Iris pigment epithelial cell (primary cell): ENCODE measurements around the gene DIAPH2.

Source experiments
- DNase-seq: peaks from one replicate; pipeline ENCODE4 v3.0.0-alpha.2; 2011; ENCODE audit warnings: low read depth

DIAPH2 gene

GRCh38 chrX:97306771-97307470, 622.3 kb downstream of the DIAPH2 start:
- DNase-seq = no peak

GRCh38 chrX:97308171-97308570, 623.5 kb downstream of the DIAPH2 start:
- peak; percentile 29 for DNase-seq

GRCh38 chrX:97309487-97310116, 625.0 kb downstream of the DIAPH2 start:
- no peak for DNase-seq

- DNase-seq = peak; percentile 30
Measured at GRCh38 chrX:97310373-97310772, 625.7 kb downstream of the DIAPH2 start.

GRCh38 chrX:97311066-97311778, 626.6 kb downstream of the DIAPH2 start:
- no peak for DNase-seq

- no peak for DNase-seq
Measured at GRCh38 chrX:97314345-97314744, 629.7 kb downstream of the DIAPH2 start.

- no peak for DNase-seq
Measured at GRCh38 chrX:97315939-97316338, 631.3 kb downstream of the DIAPH2 start.

- DNase-seq = no peak
Measured at GRCh38 chrX:97320305-97320704, 635.7 kb downstream of the DIAPH2 start.

GRCh38 chrX:97322401-97322800, 637.8 kb downstream of the DIAPH2 start:
- DNase-seq = peak; percentile 14

- no peak for DNase-seq
Measured at GRCh38 chrX:97326456-97326855, 641.8 kb downstream of the DIAPH2 start.

GRCh38 chrX:97328853-97329390, 644.3 kb downstream of the DIAPH2 start:
- DNase-seq = no peak

GRCh38 chrX:97330151-97330550, 645.5 kb downstream of the DIAPH2 start:
- no peak for DNase-seq

GRCh38 chrX:97332963-97333362, 648.3 kb downstream of the DIAPH2 start:
- peak; percentile 14 for DNase-seq

GRCh38 chrX:97334850-97335249, 650.2 kb downstream of the DIAPH2 start:
- DNase-seq = no peak

- no peak for DNase-seq
Measured at GRCh38 chrX:97344724-97345123, 660.1 kb downstream of the DIAPH2 start.

GRCh38 chrX:97358941-97359340, 674.3 kb downstream of the DIAPH2 start:
- no peak for DNase-seq

- no peak for DNase-seq
Measured at GRCh38 chrX:97363843-97364242, 679.2 kb downstream of the DIAPH2 start.

GRCh38 chrX:97366237-97366636, 681.6 kb downstream of the DIAPH2 start:
- DNase-seq = peak; percentile 20

- peak; percentile 59 for DNase-seq
Measured at GRCh38 chrX:97367125-97367524, 682.5 kb downstream of the DIAPH2 start.

- DNase-seq = no peak
Measured at GRCh38 chrX:97369947-97370346, 685.3 kb downstream of the DIAPH2 start.

- no peak for DNase-seq
Measured at GRCh38 chrX:97372001-97372766, 687.5 kb downstream of the DIAPH2 start.

GRCh38 chrX:97374266-97374665, 689.6 kb downstream of the DIAPH2 start:
- DNase-seq = no peak
